ENCODE data around the gene FAM227B.

Gene FAM227B

DNA sequence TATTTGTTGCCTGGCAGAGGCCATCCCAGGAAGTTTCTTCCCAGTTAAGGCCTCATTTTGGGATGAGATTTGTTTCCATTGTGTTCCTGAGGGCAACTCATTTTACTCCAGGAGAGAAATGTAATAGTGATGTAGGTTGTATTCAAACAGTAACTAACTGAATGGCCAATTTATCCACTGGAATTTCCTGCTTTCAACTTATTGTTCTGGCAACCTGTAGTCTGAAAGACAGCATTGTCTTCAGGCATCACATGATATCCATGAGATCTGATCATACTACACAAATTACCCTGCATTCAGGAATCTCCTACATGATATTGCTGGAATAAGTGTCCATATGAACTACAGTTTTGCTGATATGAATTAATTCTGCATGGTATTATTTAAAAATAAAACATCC lies 277.1 kb downstream of the FAM227B start:
- DNase-seq = no peak

DNA sequence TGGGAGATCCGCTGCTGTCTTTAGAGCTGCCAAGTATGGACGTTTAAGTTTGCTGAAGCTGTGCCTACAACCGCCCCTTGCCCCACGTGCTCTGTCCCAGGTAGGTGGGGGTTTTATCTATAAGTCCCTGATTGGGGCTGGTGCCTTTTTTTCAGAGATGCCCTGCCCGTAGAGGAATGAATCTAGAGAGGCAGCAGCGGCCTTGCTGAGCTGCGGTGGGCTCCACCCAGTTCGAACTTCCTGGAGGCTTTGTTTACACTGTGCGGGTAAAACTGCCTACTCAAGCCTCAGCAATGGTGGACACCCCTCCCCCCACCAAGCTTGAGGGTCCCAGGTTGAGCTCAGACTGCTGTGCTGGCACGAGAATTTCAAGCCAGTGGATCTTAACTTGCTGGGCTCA lies 281.0 kb downstream of the FAM227B start:
- DNase-seq = no peak

DNA sequence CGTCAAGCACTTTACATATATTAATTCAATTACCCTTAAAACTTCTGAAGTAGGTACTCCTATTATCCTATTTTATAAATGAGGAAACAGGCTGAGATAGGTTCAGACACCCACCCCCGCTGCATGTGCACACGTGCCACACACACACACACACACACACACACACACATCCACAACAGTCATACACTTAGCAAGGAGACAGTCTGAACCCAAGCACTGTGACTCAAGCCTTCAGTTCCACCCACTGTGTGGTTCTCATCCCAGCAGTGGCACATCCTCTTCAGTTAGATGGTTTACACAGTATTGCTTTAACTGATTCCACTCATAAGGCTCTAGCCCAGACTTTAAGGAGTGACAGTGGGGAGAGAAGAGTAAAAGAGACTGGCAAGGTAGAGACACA lies 288.7 kb downstream of the FAM227B start:
- DNase-seq = no peak

DNA sequence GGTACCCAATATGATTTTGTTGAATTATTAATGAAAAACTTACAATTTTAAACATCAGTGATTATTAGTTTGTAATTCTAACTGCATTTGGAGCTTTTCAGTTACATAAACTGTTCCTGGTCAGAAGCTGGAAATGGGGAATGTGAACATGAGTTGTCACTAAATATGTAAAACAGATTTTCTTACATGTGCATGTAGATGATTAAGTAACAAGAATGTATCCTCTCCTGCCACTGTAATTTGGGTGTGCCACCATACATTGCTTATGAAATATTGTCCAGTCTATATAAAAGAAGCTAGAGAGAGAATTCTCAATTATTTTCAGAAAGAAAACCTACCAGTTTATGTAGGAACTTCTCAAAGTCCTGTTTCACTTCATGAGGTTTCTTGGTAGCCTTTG lies 289.2 kb downstream of the FAM227B start:
- DNase-seq = no peak

DNA sequence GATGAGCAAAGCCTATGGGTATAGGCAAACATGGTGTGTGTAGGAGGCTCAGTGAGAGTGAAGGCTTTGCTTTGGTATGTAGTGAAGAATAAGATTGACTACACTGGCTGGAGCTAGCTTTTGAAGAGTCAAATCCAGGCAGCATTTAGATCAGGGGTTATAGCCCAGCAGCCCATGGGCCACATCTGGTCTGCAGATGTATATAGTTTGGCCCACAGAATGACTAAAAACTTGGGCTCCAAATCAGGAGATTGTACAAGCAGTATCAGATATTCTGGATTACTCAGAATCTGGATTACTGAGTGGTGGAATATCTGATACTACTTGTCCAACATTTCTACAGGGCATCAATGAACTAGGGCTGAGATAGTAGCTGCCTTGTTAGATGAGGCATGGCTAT lies 290.5 kb downstream of the FAM227B start:
- no peak for DNase-seq

DNA sequence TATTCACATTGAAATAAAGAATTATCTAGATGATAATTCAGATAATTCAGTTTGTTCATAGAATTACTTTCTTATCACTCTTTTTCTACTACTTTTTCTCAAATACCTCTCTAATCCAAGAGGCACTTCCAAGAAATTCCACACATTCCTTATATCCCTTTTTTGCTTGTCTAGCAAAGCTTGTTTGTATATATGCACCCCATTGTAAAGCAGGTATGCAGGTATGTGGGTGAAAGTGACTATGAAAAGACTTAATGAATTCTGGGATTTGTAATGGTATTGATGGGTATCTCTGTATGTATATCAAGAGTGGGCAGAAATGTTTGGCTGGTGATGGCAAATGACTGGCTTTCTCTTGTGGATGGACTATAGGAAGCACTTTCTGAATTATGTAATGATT lies 291.7 kb downstream of the FAM227B start:
- no peak for DNase-seq

DNA sequence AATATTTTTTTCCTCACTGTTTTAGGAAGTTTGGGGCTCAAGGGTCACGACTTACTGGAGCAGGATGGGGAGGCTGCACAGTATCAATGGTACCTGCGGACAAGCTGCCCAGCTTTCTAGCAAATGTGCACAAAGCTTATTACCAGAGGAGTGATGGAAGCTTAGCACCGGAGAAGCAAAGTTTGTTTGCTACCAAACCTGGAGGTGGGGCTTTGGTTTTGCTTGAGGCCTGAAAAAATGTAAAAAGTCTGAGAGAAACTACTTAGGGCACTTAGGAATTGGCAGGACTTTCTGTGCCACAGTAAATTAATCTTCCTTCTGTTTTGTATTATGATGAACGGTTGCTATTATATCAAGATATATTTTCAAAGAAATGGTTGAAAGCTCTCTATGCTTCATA lies 292.7 kb downstream of the FAM227B start:
- DNase-seq = no peak

DNA sequence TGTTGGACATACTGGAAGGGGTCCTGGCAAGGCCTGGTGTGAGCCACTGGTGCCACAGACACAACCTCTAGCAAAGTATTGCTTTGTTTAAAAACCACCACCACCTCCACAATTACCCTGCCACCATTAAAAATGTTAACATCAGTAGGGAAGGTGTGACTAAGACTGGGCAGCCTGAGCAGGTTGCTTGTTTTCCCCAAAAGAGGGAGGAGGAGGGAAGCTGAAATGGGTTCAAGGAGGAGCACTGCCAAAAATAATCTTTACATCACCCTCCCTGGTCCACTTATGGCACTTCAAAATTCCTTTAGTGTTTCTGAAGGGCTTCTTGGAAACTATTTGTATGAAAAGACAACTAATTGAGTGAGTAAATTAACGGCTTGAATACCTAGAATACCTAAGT lies 297.4 kb downstream of the FAM227B start:
- no peak for DNase-seq

DNA sequence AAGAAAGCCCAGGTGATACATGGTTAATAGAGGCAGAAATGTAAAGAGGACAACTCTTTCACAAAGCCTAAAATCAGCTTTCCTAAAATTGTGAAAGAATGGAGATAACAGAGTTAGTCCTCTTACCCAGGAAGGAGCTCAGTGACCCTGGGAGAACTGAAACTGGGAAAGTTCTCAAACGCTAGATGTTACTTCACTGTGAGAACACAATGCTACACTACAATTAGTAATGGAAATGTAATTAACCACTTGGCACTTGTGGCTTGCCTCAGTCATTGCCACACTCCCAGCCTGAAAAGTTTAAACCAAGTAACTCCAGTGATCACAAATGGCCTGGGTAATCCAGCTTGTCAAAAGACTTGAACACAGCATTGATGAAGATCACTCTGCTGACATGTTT lies 300.3 kb downstream of the FAM227B start:
- DNase-seq = no peak

DNA sequence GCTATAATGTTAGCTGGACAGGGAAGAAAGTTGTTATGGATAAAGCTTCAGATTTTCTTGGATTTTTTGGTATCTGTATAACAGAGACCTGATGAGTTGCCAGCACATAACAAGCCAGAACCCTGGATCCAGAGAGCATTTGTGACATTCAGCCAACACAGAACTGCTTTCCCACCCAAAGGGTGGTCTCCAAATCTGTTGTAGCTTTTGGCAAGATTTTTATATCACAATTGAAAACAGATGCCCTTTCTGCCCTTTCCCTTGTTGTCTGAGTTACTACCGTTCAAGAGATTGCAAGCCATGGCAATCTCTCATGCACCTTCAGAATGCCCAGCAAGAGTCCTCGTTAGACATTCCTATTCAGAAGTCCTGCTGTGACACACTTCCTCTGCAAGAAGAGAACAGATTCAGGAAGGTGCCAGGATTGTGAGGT lies 305.2 kb downstream of the FAM227B start:
- DNase-seq = no peak

DNA sequence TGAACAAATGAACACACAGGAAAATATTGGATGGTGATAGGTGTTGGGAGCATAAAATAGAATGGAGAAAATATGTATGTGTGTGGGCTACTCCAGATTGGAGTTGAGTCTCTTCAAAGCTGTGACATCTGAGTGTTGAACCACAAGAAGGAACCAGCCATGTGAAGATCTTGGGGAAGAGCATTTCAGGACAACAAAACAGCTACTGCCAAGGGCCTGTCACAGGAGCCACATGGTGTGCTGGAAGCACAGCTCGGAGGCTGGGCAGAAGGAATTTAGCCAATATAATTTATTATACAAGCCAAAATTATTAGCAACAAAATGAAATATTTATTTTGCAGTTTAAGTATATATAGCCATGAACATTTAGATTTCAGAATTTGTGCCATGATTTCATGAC lies 305.9 kb downstream of the FAM227B start:
- no peak for DNase-seq

DNA sequence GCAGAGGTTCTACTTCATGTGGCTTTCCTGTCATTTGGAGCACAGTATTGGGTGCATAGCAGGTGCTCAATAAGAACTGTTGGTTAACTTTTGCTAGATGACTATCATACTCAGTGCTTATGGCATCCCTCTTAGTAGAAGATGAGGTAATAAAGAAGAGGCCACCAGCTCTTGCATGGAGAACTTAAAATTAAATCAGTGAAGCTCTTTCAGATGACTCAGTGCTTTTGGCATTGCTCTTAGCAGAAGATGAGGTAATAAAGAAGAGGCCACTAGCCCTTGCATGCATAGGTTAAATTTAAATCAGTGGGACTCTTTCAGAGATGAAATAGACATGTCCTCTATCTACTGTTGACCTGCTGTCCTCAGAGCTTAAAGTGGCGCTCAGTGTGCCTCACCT lies 307.0 kb downstream of the FAM227B start:
- DNase-seq = no peak

DNA sequence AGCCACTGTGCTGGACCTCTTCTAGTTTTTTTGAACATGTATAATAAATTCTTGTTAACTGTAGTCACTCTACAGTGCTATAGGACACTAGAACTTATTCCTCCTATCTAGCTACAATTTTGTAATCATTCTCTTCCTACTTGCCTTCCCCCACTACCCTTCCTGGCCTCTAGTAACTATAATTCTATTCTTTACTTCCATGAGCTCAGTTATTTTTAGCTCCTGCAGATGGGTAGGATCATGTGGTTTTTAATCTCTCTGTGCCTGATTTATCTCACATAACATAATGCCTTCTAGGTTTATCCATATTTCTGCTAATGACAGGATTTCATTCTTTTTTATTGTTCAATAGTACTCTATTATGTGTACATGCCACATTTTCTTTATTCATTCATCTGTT lies 310.7 kb downstream of the FAM227B start:
- no peak for DNase-seq

DNA sequence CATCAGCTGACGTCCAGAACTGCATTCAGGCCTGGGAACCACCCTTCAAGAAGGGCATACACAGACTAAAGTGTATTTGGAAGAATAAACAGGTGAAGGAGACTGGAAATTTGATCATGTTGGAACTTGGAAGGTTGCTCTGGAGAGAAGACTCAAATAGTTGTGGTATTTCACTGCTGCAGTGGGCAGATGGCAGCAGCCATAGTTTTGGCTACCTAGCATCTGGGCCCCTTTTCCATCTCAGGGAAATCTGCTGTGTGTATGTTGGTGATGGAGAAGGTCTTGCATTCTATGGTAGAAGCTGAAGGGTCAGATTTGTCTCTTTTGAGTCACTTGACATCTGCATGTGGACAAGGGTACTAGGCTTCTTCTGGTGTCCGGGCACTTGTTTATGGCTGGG lies 311.9 kb downstream of the FAM227B start:
- DNase-seq = no peak

DNA sequence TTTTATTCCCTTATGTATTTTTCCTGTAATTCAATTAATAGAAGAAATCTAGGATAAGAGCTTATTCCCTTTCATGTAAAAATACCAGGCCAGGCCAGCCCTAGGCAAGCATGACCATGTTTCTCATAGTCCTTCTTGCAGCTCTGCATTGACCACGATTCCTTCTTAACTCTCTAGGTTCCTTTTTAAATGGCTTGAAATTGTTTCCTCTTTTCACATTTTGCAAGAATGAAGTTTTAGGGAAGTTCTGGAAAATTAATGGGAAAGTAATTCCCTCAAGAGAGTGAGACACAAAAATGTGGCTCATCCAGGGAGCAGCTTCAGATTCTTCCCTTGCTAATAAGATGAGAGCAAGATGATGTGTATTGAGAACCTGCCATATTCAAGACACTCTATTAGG lies 314.1 kb downstream of the FAM227B start:
- DNase-seq = no peak

DNA sequence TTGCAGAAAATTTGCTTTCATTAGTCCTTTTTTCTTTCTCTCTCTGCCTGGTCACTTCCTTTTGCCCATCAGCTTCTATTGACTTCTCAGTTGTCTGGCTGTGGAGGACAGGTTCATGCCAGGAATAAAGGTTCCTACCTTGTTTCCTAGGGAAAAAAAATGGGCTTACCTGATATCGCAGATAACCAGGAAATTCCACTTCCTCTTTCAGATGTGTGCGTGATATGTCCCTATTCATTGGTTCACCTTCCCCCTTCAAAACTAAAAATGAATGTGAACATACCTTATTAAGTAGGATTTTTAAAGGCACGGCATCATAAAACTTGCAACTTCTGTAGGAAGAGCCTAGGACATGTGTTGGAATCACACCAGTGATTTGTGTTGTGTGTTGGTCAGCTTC lies 317.6 kb downstream of the FAM227B start:
- DNase-seq = no peak

DNA sequence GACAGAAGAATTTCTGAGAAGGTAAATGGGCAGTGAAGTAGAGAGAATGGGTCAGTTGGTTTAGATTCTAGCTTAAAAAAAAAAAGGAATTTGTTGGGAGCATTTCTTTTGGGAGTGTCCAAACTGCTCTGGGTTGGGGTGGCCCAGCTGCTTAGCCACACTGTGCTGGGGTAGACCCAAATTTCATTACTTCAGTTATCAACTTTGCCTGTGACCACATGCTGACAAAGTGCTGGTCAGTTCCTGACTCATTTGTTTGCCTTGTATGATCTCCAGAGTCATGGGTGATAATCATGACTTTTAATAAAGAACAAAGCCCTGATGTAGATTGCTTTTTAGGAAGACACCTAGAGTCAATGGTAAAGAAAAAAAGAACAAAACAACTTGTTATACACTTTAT lies 319.1 kb downstream of the FAM227B start:
- DNase-seq = no peak

DNA sequence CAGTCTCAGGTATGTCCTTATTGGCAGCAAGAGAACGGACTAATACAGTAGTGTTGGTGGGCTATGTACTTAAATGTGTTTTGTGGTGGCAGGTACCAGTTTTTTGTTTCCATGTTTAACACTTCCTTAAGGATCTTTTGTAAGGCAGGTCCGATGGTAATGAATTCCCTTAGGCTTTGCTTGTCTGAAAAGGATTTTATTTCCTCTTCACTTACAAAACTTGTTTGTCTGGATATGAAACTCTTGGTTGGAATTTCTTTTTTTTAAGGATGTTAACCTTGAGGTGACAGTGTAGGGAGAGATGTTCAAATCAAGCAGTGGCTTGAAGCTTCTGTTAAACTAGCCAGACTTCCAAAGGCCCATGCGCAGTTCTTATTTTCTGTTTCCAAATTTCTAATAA lies 319.8 kb downstream of the FAM227B start:
- no peak for DNase-seq

DNA sequence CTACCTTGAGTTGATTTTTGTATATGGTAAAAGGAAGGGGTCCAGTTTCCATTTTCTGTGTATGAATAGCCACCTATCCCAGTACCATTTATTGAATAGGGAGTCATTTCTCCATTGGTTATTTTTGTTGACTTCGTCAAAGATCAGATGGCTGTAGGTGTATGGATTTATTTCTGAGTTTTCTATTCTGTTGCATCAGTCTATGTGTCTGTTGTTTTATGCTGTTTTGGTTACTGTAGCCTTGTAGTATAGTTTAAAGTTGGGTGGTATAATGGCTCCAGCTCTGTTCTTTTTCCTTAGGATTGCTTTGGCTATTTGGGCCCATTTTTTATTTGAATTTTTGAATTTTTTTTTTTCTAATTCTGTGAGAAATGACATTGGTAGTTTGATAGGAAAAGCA lies 323.0 kb downstream of the FAM227B start:
- no peak for DNase-seq

DNA sequence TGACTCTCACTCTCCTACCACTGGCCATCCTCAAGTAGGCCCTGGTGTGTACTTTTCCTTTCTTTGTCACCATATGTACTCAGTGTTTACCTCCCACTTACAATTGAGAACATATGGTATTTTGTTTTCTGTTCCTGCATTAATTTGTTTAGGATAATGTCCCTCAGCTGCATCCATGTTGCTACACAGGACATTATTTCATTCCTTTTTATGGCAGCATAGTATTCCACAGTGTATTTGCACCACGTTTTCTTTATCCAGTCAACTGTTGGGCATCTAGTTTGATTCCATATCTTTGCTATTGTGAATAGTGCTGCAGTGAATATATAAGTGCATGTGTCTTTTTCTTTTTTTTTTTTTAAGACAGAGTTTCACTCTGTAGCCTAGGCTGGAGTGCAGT lies 324.4 kb downstream of the FAM227B start:
- no peak for DNase-seq

DNA sequence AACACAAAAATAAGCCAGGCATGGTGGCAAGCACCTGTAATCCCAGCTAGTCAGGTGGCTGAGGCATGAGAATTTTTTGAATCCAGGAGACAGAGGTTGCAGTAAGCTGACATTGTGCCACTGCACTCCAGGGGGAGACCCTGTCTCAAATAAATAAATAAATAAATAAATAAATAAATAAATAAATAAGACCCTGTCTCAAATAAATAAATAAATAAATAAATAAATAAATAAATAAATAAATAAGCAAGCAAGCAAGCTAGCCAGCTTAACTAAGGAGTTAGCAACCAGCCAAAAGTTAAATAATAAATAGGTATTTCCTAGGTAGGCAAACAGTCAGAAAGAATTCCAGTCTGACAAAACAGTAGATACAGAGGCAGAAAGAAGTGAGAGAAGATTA lies 326.7 kb downstream of the FAM227B start:
- DNase-seq = no peak

DNA sequence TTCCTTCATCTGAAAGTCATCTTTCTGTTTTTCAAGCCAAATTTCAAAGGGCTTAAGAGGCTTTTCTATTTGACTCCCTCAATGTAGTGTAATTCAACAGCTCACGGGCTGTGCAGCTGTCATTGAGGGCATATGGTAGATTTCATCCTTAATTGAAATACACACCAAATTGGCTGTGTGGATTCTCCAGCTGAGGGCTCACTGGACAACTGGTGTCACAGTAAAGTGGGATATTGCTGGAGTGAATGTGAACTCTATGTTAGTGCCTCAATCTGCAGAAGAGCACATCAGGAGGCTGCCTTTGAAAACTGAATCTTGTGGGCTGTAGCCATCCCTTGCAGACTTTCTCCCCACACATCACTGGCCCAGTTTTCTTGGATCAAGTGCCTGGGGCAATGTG lies 330.4 kb downstream of the FAM227B start:
- no peak for DNase-seq

DNA sequence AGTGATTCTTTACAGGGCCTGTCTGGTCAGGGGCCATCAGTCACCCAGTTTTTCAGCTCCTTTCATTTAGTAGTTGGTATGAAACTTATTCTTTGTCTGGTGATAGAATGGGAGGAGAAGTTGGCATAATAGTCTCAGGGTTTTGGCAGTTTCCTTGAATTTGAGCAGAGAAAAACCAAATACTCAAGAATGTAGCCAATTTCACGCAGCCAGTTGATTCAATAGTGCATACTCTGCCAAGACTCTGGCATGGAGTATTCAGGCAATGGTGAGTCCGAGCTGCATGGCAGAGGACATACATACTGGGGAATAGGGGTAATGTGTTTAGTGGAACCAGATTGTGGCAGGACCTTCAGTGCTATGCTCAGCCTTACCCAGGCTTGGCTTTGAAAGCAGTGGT lies 332.2 kb downstream of the FAM227B start:
- no peak for DNase-seq

DNA sequence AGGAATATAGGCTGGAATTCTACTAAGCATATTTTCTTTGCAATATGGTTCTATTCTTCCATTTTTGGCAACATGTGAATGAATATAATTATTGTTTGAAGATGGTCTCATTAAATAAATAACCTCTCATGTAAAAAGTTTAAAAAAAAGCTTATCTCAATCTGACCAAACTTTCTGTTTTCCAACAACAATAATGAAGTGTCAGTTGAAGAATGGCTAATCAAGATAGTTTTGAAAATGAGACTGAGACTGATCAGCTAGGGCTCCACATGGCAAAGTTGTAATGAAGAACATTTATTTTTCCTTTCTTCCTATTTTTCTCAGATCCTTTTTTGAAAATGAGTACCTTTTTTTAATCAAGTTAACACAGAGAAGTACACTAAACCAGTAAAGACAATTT lies 333.1 kb downstream of the FAM227B start:
- DNase-seq = no peak

DNA sequence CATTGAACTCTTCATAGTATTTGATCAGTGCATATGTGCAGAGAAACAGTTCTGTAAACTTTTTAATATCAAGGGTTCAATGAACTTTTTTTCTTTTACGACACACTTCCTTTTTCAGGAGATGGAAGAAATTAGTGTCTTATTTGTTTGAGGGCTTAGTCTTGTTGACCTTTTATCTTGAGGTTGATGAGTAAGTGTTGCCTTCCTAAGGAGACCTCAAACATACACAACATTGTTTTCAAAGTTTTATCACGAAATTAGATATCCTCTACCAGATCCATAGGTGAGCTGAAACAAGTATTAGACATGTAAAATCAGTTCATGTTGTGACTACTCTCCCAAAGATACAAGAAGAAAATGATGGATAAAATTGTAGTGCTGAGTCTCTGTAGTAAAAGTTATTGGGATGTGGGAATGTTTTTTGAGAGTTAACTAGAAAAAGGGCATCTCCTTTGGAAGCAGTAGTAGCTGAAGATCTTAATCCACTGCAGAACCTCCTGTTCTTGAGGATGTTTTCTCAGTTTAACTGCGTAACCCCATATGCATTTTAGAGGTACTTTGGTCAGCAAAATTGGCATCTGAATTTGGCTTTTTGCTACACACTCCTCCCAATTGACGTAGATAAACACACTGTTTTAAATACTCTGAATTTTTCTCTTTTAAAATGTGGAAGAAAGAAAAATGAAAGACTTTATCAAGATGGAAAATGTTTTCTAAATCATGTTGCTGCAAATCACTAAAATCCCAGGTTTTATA lies 333.8 kb downstream of the FAM227B start:
- no peak for DNase-seq

DNA sequence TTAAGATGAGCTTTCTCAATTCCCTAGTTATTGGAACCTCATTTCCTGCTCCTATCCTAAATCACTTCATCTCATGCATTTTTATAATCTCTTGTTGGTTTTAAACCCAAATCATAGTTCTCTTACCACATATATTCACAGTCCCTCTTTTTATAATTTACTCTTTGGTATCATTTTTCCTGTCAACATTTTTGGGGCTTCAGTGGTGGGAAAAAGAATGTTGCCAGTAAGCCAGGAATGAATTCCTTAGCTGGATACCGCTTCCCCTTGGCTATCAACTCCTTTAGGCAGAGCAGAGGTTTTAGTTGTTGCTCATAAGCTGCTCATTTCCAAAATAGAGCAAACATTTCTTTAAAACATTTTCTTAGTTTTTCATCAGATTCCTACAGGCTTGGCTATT lies 338.3 kb downstream of the FAM227B start:
- DNase-seq = no peak
